Kidney (tissue), 14 donors: ENCODE data around the gene MED27. TPM values are rescaled to one million over a fixed set of nuclear protein-coding genes. Genes with fewer than 3 reads are reported as not detected.
A peak's percentile ranks its signal among the peaks of the same experiment; 100 is the strongest.

Source experiments
- DNase-seq, 5 donors: peaks; one replicate each; pipeline ENCODE4 v3.0.0-alpha.2; 2013 to 2020
- FAIRE-seq: peaks from 2 replicates; lab custom pipeline; 2012; peaks lifted over from hg19 to GRCh38; lab: Jason Lieb, UNC
- H3K27ac ChIP-seq, 2 donors: one replicate each; pipeline ENCODE4 v1.7.0; 2013; ENCODE audit warnings: low read depth in 2 of 2, low read length in 2 of 2, inconsistent platforms in 1 of 2
- H3K27me3 ChIP-seq: one replicate; pipeline ENCODE4 v1.7.1; 2013; ENCODE audit warnings: low read length, inconsistent platforms; ENCODE audit not compliant: control insufficient read depth, insufficient read depth
- H3K36me3 ChIP-seq, 3 donors: one replicate each; pipeline versions ENCODE4 v1.7.0 to v1.7.1; 2013; ENCODE audit warnings: low read length in 3 of 3, control low read depth in 1 of 3, inconsistent platforms in 1 of 3; ENCODE audit not compliant: insufficient read depth in 3 of 3, control insufficient read depth in 2 of 3
- H3K4me1 ChIP-seq, 3 donors: one replicate each; pipeline versions ENCODE4 v1.7.0 to v1.7.1; 2013; ENCODE audit warnings: low read length in 3 of 3, inconsistent platforms in 1 of 3, low read depth in 1 of 3; ENCODE audit not compliant: control insufficient read depth in 2 of 3, insufficient read depth in 2 of 3
- H3K4me3 ChIP-seq, 3 donors: one replicate each; pipeline versions ENCODE4 v1.7.0 to v1.8.1; 2013; ENCODE audit warnings: low read length in 3 of 3, control low read depth in 1 of 3, inconsistent platforms in 1 of 3
- H3K9ac ChIP-seq, 3 donors: one replicate each; pipeline versions ENCODE4 v1.7.0 to v1.7.1; 2013; ENCODE audit warnings: low read length in 3 of 3, control low read depth in 1 of 3, inconsistent platforms in 1 of 3
- H3K9me3 ChIP-seq, 3 donors: one replicate each; pipeline versions ENCODE4 v1.7.0 to v1.7.1; 2013; ENCODE audit warnings: low read length in 3 of 3, control low read depth in 1 of 3, inconsistent platforms in 1 of 3; ENCODE audit not compliant: control insufficient read depth in 2 of 3, insufficient read depth in 1 of 3
- CTCF ChIP-seq: IDR thresholded peaks from 3 replicates; pipeline ENCODE4 v1.5.1; 2012; ENCODE audit warnings: mild to moderate bottlenecking, moderate library complexity, borderline replicate concordance; ENCODE audit not compliant: insufficient read depth; ENCODE audit errors: extremely low read depth
- intact Hi-C: fragments of 100-400 bp; cut with DNase I; formaldehyde crosslinking; loops from one replicate; pipeline ENCODE4 v1.11.1; 2022
- polyA plus RNA-seq: library from polyadenylated mRNA; stranded (reverse); fragments of 350-450 nt; fragmentation: Illumina TruSeq; extraction: RNeasy Lipid Tissue Mini Kit (QIAGEN cat#74804); gene quantifications from one replicate; pipeline ENCODE4 v1.2.3, GENCODE V29; 2014; ENCODE audit warnings: low read depth, low replicate concordance; ENCODE audit not compliant: insufficient read depth
- total RNA-seq: library from RNA; stranded (reverse); fragmentation: NEBNext Ultra II Directional; extraction: Animal tissue kit (Norgen Biotek cat#: 25700); gene quantifications from one replicate; pipeline ENCODE4 v1.2.1, GENCODE V29; 2021
- donor health status: control.
- donor health status: control.
- donor health status: control.
- donor health status: control.
- donor health status: control.
- donor health status: DM: yes; HTN: yes; CAD: no.
- donor health status: Normal renal cell carcinoma (clear cell type).

The MED27 gene
- total and polyA plus RNA-seq, 2 donors from 2014 or later = 15.9 to 23.1 TPM

GRCh38 chr9:131838530-131839280 is 241.0 kb downstream of the MED27 start:
- intact Hi-C loops = no loop called here
- Histone ChIP-seq H3K9me3 (peaks cover 0 to 8% (median 0%) of the 10 kb centered on the region in 3 donors), H3K9ac (no peak overlapping the region), H3K27ac (no peak overlapping the region), H3K27me3 (no peaks in the 10 kb centered on the region), H3K36me3 (no peaks in the 10 kb centered on the region), H3K4me1 (no peaks in the 10 kb centered on the region), H3K4me3 (no peak overlapping the region)
- DNase-seq = peak in 1 of 5 donors; percentile 59
- no peak for FAIRE-seq
- TF ChIP-seq CTCF = no peak

- intact Hi-C loops = no loop called here
- peak in 1 of 5 donors; percentile 40 for DNase-seq
- Histone ChIP-seq H3K4me3 (no peak overlapping the region), H3K27ac (no peak overlapping the region), H3K27me3 (no peaks in the 10 kb centered on the region), H3K36me3 (no peaks in the 10 kb centered on the region), H3K4me1 (no peaks in the 10 kb centered on the region), H3K9ac (no peak overlapping the region), H3K9me3 (peaks cover 0 to 12% (median 0%) of the 10 kb centered on the region in 3 donors)
- TF ChIP-seq CTCF = no peak
- no peak for FAIRE-seq
Measured at GRCh38 chr9:131837836-131838235, 241.8 kb downstream of the MED27 start.

- intact Hi-C loops = no loop called here
- Histone ChIP-seq H3K4me1 (no peaks in the 10 kb centered on the region), H3K9me3 (peaks cover 0 to 12% (median 0%) of the 10 kb centered on the region in 3 donors), H3K27ac (no peak overlapping the region), H3K9ac (no peak overlapping the region), H3K36me3 (no peaks in the 10 kb centered on the region), H3K27me3 (no peaks in the 10 kb centered on the region), H3K4me3 (no peak overlapping the region)
- DNase-seq (peak in 2 of 5 donors; percentile 17 to 60), FAIRE-seq (no peak)
- no peak for TF ChIP-seq CTCF
Measured at GRCh38 chr9:131837316-131837715, 242.4 kb downstream of the MED27 start.
